Testis (tissue), 3 donors: ENCODE data around the gene SLC26A11. TPM values are rescaled to one million over a fixed set of nuclear protein-coding genes. Genes with fewer than 3 reads are reported as not detected.

ENCODE experiments used
- DNase-seq: peaks from one replicate; pipeline ENCODE4 v3.0.0-alpha.2; 2019
- H3K27ac ChIP-seq, 2 donors: fragments of 200-600 bp; sonication (generic); one replicate each; pipeline ENCODE4 v1.5.1; 2019
- H3K27me3 ChIP-seq: fragments of 200-600 bp; sonication (generic); one replicate; pipeline ENCODE4 v1.5.1; 2019
- H3K36me3 ChIP-seq: fragments of 200-600 bp; sonication (generic); one replicate; pipeline ENCODE4 v1.5.1; 2017; ENCODE audit warnings: low read depth; ENCODE audit errors: missing control alignments
- H3K4me1 ChIP-seq: fragments of 200-600 bp; sonication (generic); one replicate; pipeline ENCODE4 v1.5.1; 2019
- H3K4me3 ChIP-seq, 2 donors: fragments of 200-600 bp; sonication (generic); one replicate each; pipeline ENCODE4 v1.5.1; 2017 to 2019
- H3K9me3 ChIP-seq: fragments of 200-600 bp; sonication (generic); one replicate; pipeline ENCODE4 v1.5.1; 2017
- CTCF ChIP-seq, 3 experiments: fragments of 450-650 bp in 2 of 3; fragments of 200-600 bp in 1 of 3; sonication (generic) in 1 of 3; IDR thresholded peaks; one replicate each; pipeline ENCODE4 v1.5.1; 2016 to 2019; ENCODE audit warnings: antibody characterized with exemption in 3 of 3, mild to moderate bottlenecking in 2 of 3, moderate library complexity in 1 of 3
- POLR2A ChIP-seq: fragments of 450-650 bp; IDR thresholded peaks from one replicate; pipeline ENCODE4 v1.6.1; 2017; ENCODE audit warnings: antibody characterized with exemption, mild to moderate bottlenecking, moderate library complexity
- WGBS, 2 donors: methylation state at CpG; one replicate each; pipeline ENCODE4 v1.1.5; 2018; 5-methylcytosine and 5-hydroxymethylcytosine counted together
- intact Hi-C: fragments of 100-400 bp; cut with DNase I; formaldehyde crosslinking; loops from one replicate; pipeline ENCODE4 v1.15.1; 2023; ENCODE audit warnings: low total_unique reads
- polyA plus RNA-seq: library from polyadenylated mRNA; stranded (reverse); fragments of 350-450 nt; fragmentation: Illumina TruSeq; extraction: RNeasy Lipid Tissue Mini Kit (QIAGEN cat#74804); gene quantifications from one replicate; pipeline ENCODE4 v1.2.3, GENCODE V29; 2014; ENCODE audit warnings: low read depth, low replicate concordance; ENCODE audit not compliant: insufficient read depth
- total RNA-seq, 2 donors: library from RNA; depleted of rRNA; stranded (reverse); fragments of >200 nt; gene quantifications; one replicate each; pipeline ENCODE4 v1.2.3, GENCODE V29; 2016

Gene SLC26A11
- total and polyA plus RNA-seq, 3 donors from 2014 or later, result 8.4 to 19.0 (median 16.9) TPM

- Histone ChIP-seq H3K9me3 (no peaks in the 10 kb centered on the region), H3K27me3 (no peaks in the 10 kb centered on the region), H3K4me3 (no peak overlapping the region), H3K27ac (no peak overlapping the region), H3K4me1 (no peaks in the 10 kb centered on the region), H3K36me3 (no peaks in the 10 kb centered on the region)
- no peak for DNase-seq
- intact Hi-C loops, result no loop called here
- no peak for TF ChIP-seq POLR2A
- no peak for TF ChIP-seq CTCF (IDR thresholded peaks at IDR 0.05)
- 89 to 91% methylated on average over 19 to 29 of the region's 30 CpGs for WGBS, 2 donors
Measured at GRCh38 chr17:80182118-80182844, 37.9 kb upstream of the SLC26A11 start.

- Histone ChIP-seq H3K9me3 (no peaks in the 10 kb centered on the region), H3K4me1 (peaks cover 2% of the 10 kb centered on the region), H3K4me3 (no peak overlapping the region), H3K27ac (no peak overlapping the region), H3K27me3 (no peaks in the 10 kb centered on the region), H3K36me3 (no peaks in the 10 kb centered on the region)
- intact Hi-C loops, result no loop called here
- TF ChIP-seq POLR2A (no peak), CTCF (IDR thresholded peaks at IDR 0.05) (no peak)
- WGBS, 2 donors, result 92 to 97% methylated on average over 10 to 12 of the region's 12 CpGs
- no peak for DNase-seq
Measured at GRCh38 chr17:80182845-80183223, 37.4 kb upstream of the SLC26A11 start.

- Histone ChIP-seq H3K27me3 (no peaks in the 10 kb centered on the region), H3K4me3 (no peak overlapping the region), H3K4me1 (peaks cover 3% of the 10 kb centered on the region), H3K9me3 (no peaks in the 10 kb centered on the region), H3K36me3 (no peaks in the 10 kb centered on the region), H3K27ac (no peak overlapping the region)
- no peak for DNase-seq
- 86% methylated on average over 20 to 26 of the region's 26 CpGs for WGBS, 2 donors
- no peak for TF ChIP-seq POLR2A
- TF ChIP-seq CTCF (IDR thresholded peaks at IDR 0.05), result no peak
- intact Hi-C loops, result no loop called here
Measured at GRCh38 chr17:80183581-80184422, 36.4 kb upstream of the SLC26A11 start.

GRCh38 chr17:80184423-80184714 is 35.9 kb upstream of the SLC26A11 start:
- H3K27me3 ChIP-seq, result no peaks in the 10 kb centered on the region
- intact Hi-C loops, result no loop called here
- H3K4me3 ChIP-seq, result no peak overlapping the region
- peaks cover 3% of the 10 kb centered on the region for H3K4me1 ChIP-seq
- TF ChIP-seq CTCF (IDR thresholded peaks at IDR 0.05) (no peak), POLR2A (no peak)
- no peaks in the 10 kb centered on the region for H3K36me3 ChIP-seq
- whole genome bisulfite sequencing, 2 donors, result 73 to 85% methylated on average over 4 to 10 of the region's 10 CpGs
- no peak overlapping the region for H3K27ac ChIP-seq
- no peak for DNase-seq
- no peaks in the 10 kb centered on the region for H3K9me3 ChIP-seq
